Choroid plexus epithelial cell (primary cell): Measurements from ENCODE around the gene ACADSB.

ENCODE experiments used
- DNase-seq: peaks from one replicate; pipeline ENCODE4 v3.0.0-alpha.2; 2010; ENCODE audit warnings: low read depth
- H3K4me3 ChIP-seq: 2 replicates; pipeline ENCODE4 v1.5.1; 2011; ENCODE audit warnings: low read depth, mild to moderate bottlenecking, control low read depth, low read length, moderate library complexity
- CTCF ChIP-seq: conservative IDR thresholded peaks from 2 replicates; pipeline ENCODE4 v1.5.1; 2011; ENCODE audit warnings: low read depth, mild to moderate bottlenecking, control low read depth, inconsistent platforms, low read length, moderate library complexity

ACADSB gene

GRCh38 chr10:123019941-123020703 lies 11.3 kb downstream of the ACADSB start:
- H3K4me3 ChIP-seq: no peak overlapping the region
- TF ChIP-seq CTCF: no peak
- no peak for DNase-seq

- DNase-seq: peak; percentile 53
- peak; percentile 70 for TF ChIP-seq CTCF
- H3K4me3 ChIP-seq: no peak overlapping the region
Measured at GRCh38 chr10:123021517-123021916, 12.7 kb downstream of the ACADSB start.

- no peak overlapping the region for H3K4me3 ChIP-seq
- no peak for TF ChIP-seq CTCF
- no peak for DNase-seq
Measured at GRCh38 chr10:123024540-123024939, 15.7 kb downstream of the ACADSB start.

- no peak overlapping the region for H3K4me3 ChIP-seq
- TF ChIP-seq CTCF: no peak
- DNase-seq: no peak
Measured at GRCh38 chr10:123026302-123026701, 17.5 kb downstream of the ACADSB start.

GRCh38 chr10:123027861-123028260 lies 19.1 kb downstream of the ACADSB start:
- no peak for DNase-seq
- no peak for TF ChIP-seq CTCF
- no peak overlapping the region for H3K4me3 ChIP-seq

- TF ChIP-seq CTCF: no peak
Measured at GRCh38 chr10:123031124-123031523, 22.3 kb downstream of the ACADSB start.

GRCh38 chr10:123034332-123034731 lies 25.5 kb downstream of the ACADSB start:
- no peak overlapping the region for H3K4me3 ChIP-seq
- DNase-seq: no peak
- no peak for TF ChIP-seq CTCF

More at GRCh38 chr10:123031124-123031523, 22.3 kb downstream of the ACADSB start:
- no peak overlapping the region for H3K4me3 ChIP-seq
- no peak for DNase-seq
